MM.1S (cell line): ENCODE measurements around the gene HS3ST1.

Experiments
- DNase-seq: peaks from one replicate; pipeline ENCODE4 v3.0.0-alpha.2; 2015
- H2AFZ ChIP-seq: fragments of 300-600 bp; sonication (generic); 2 replicates; pipeline ENCODE4 v1.6.0; 2016; ENCODE audit warnings: antibody characterized with exemption, low read length
- H3F3A ChIP-seq: fragments of 300-600 bp; sonication (generic); 2 replicates; pipeline ENCODE4 v1.6.1; 2016; ENCODE audit warnings: mild to moderate bottlenecking, antibody characterized with exemption, low read length, moderate library complexity, mixed read lengths; ENCODE audit not compliant: insufficient read depth
- H3K27ac ChIP-seq: fragments of 300-600 bp; sonication (generic); 2 replicates; pipeline ENCODE4 v1.5.1; 2016; ENCODE audit warnings: mild to moderate bottlenecking, low read length
- H3K27me3 ChIP-seq: fragments of 300-600 bp; sonication (generic); replicated peaks from 2 replicates; pipeline ENCODE4 v1.6.0; 2016; ENCODE audit warnings: low read length; ENCODE audit not compliant: insufficient read depth
- H3K36me3 ChIP-seq: fragments of 300-600 bp; sonication (generic); replicated peaks from 2 replicates; pipeline ENCODE4 v1.6.1; 2016; ENCODE audit warnings: mild to moderate bottlenecking, low read length, mixed read lengths; ENCODE audit not compliant: insufficient read depth
- H3K4me1 ChIP-seq: fragments of 300-600 bp; sonication (generic); 2 replicates; pipeline ENCODE4 v1.6.1; 2016; ENCODE audit warnings: low read length, mixed read lengths
- H3K4me2 ChIP-seq: fragments of 300-600 bp; sonication (generic); 2 replicates; pipeline ENCODE4 v1.6.0; 2016; ENCODE audit warnings: low read depth, low read length
- H3K4me3 ChIP-seq: fragments of 300-600 bp; sonication (generic); 2 replicates; pipeline ENCODE4 v1.5.1; 2016; ENCODE audit warnings: low read length, mixed read lengths
- H3K79me2 ChIP-seq: fragments of 300-600 bp; sonication (generic); 2 replicates; pipeline ENCODE4 v1.6.1; 2016; ENCODE audit warnings: mixed run types, low read length, mixed read lengths
- H3K9ac ChIP-seq: fragments of 300-600 bp; sonication (generic); 2 replicates; pipeline ENCODE4 v1.6.1; 2016; ENCODE audit warnings: low read length, mixed read lengths
- H3K9me2 ChIP-seq: fragments of 300-600 bp; sonication (generic); replicated peaks from 2 replicates; pipeline ENCODE4 v1.6.1; 2016; ENCODE audit warnings: mild to moderate bottlenecking, low read length, mixed read lengths; ENCODE audit not compliant: insufficient read depth
- H3K9me3 ChIP-seq: fragments of 300-600 bp; sonication (generic); replicated peaks from 2 replicates; pipeline ENCODE4 v1.6.1; 2016; ENCODE audit warnings: mild to moderate bottlenecking, low read length, mixed read lengths; ENCODE audit not compliant: insufficient read depth
- H4K20me1 ChIP-seq: fragments of 300-600 bp; sonication (generic); 2 replicates; pipeline ENCODE4 v1.6.1; 2016; ENCODE audit warnings: mild to moderate bottlenecking, low read length, moderate library complexity, mixed read lengths; ENCODE audit not compliant: insufficient read depth
- EZH2 ChIP-seq: fragments of 300-600 bp; sonication (generic); optimal IDR thresholded peaks from 2 replicates; pipeline ENCODE3; 2017; ENCODE audit warnings: low read depth, mild to moderate bottlenecking, antibody characterized with exemption, low read length, mixed read lengths
- EZH2phosphoT487 ChIP-seq: fragments of 300-600 bp; sonication (generic); IDR thresholded peaks from 2 replicates; pipeline ENCODE4 v1.6.1; 2018; ENCODE audit warnings: antibody characterized with exemption, low read length
- TF ChIP-seq, protein P1 (sequence below): fragments of 300-600 bp; sonication (generic); IDR thresholded peaks from 2 replicates; pipeline ENCODE4 v1.5.1; 2016; ENCODE audit warnings: antibody characterized with exemption, low read length, mixed read lengths

Gene HS3ST1

GRCh38 chr4:11355226-11355625 lies 73.5 kb downstream of the HS3ST1 start:
- H3K27ac ChIP-seq, result no peak overlapping the region

GRCh38 chr4:11354531-11354930 lies 74.2 kb downstream of the HS3ST1 start:
- Histone ChIP-seq H4K20me1 (no peaks in the 10 kb centered on the region), H3K36me3 (no peaks in the 10 kb centered on the region), H3K4me3 (no peak overlapping the region), H3K4me1 (no peaks in the 10 kb centered on the region), H3K27me3 (no peaks in the 10 kb centered on the region), H3K4me2 (no peak overlapping the region), H3F3A (no peaks in the 10 kb centered on the region), H3K79me2 (no peaks in the 10 kb centered on the region), H3K9ac (no peak overlapping the region), H3K27ac (no peak overlapping the region), H2AFZ (no peak overlapping the region), H3K9me3 (no peaks in the 10 kb centered on the region), H3K9me2 (no peaks in the 10 kb centered on the region)
- DNase-seq, result no peak
- no peak for TF ChIP-seq EZH2phosphoT487
- TF ChIP-seq EZH2, result no peak
- TF ChIP-seq, protein P1, sequence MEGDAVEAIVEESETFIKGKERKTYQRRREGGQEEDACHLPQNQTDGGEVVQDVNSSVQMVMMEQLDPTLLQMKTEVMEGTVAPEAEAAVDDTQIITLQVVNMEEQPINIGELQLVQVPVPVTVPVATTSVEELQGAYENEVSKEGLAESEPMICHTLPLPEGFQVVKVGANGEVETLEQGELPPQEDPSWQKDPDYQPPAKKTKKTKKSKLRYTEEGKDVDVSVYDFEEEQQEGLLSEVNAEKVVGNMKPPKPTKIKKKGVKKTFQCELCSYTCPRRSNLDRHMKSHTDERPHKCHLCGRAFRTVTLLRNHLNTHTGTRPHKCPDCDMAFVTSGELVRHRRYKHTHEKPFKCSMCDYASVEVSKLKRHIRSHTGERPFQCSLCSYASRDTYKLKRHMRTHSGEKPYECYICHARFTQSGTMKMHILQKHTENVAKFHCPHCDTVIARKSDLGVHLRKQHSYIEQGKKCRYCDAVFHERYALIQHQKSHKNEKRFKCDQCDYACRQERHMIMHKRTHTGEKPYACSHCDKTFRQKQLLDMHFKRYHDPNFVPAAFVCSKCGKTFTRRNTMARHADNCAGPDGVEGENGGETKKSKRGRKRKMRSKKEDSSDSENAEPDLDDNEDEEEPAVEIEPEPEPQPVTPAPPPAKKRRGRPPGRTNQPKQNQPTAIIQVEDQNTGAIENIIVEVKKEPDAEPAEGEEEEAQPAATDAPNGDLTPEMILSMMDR, result no peak

More at GRCh38 chr4:11355226-11355625, 73.5 kb downstream of the HS3ST1 start:
- Histone ChIP-seq H3K9me3 (no peaks in the 10 kb centered on the region), H3K9ac (no peak overlapping the region), H3K9me2 (0 out of 2 replicates have a peak, but pooled peaks cover 2% of the 10 kb centered on the region), H3K36me3 (no peaks in the 10 kb centered on the region), H2AFZ (no peak overlapping the region), H3K4me3 (no peak overlapping the region), H3K79me2 (no peaks in the 10 kb centered on the region), H3F3A (no peaks in the 10 kb centered on the region), H3K27me3 (no peaks in the 10 kb centered on the region), H4K20me1 (no peaks in the 10 kb centered on the region), H3K4me2 (no peak overlapping the region), H3K4me1 (no peaks in the 10 kb centered on the region)
- TF ChIP-seq, protein P1, result no peak
- DNase-seq, result no peak

DNA sequence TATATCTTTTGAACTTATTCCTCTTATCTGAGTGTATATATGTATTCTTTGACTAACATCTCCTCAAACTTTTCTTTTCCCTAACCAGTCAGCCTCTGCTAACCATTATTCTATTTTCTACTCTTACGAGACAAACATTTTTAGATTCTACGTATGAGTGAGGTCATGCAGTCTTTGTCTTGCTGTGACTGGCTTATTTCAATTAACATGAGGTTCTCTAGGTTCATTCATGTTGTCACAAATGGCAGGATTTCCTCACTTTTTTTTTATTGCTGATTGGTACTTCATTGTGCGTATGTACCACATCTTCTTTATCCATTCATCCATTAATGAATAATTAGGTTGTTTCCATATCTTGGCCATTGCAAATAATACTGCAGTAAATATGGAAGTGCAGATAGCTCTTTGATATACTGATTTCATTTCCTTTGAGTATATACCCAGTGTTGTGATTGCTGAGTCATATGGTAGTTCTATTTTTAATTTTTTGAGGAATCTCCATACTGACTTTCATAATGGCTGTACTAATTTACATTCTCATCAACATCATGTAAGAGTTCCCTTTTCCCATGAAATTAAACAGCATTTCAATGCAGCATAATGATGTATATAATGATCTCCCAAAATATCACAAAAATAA lies 80.1 kb downstream of the HS3ST1 start:
- Histone ChIP-seq H3K27ac (no peak overlapping the region), H3K36me3 (no peaks in the 10 kb centered on the region), H3K4me3 (no peak overlapping the region), H3K79me2 (no peaks in the 10 kb centered on the region), H3K9me3 (no peaks in the 10 kb centered on the region), H3K27me3 (no peaks in the 10 kb centered on the region), H3F3A (no peaks in the 10 kb centered on the region), H3K9me2 (no peaks in the 10 kb centered on the region), H3K4me2 (no peak overlapping the region), H3K4me1 (no peaks in the 10 kb centered on the region), H2AFZ (no peak overlapping the region), H3K9ac (no peak overlapping the region), H4K20me1 (no peaks in the 10 kb centered on the region)
- no peak for DNase-seq
- TF ChIP-seq, protein P1, result no peak
- no peak for TF ChIP-seq EZH2phosphoT487
- TF ChIP-seq EZH2, result no peak
